ENCODE results near the gene DLGAP3.

The DLGAP3 gene

GRCh38 chr1:34858901-34859445, 70.5 kb downstream of the DLGAP3 start:
- Mint-ChIP-seq H3K27me3 (ENCODE audit: low read depth) (peaks cover 15% of the 10 kb centered on the region), H3K4me1 (peaks cover 24% of the 10 kb centered on the region), H3K36me3 (ENCODE audit: low read depth) (peaks cover 4% of the 10 kb centered on the region), H3K27ac (peak overlapping the region; percentile 47 to 84 (median 82)), H3K4me3 (peak overlapping the region; percentile 97 to 98 (median 98)), H3K9me3 (no peaks in the 10 kb centered on the region)
- no peak for TF ChIP-seq CTCF (IDR thresholded peaks at IDR 0.05; ENCODE audit: unreplicated experiment in 3 of 3)

GRCh38 chr1:34856697-34857096, 72.8 kb downstream of the DLGAP3 start:
- peaks cover 16% of the 10 kb centered on the region for H3K36me3 Mint-ChIP-seq (ENCODE audit: low read depth)
- H3K27me3 Mint-ChIP-seq (ENCODE audit: low read depth): peaks cover 2% of the 10 kb centered on the region
- peaks cover 24% of the 10 kb centered on the region for H3K4me1 Mint-ChIP-seq
- H3K9me3 Mint-ChIP-seq: no peaks in the 10 kb centered on the region
- no peak for TF ChIP-seq CTCF (IDR thresholded peaks at IDR 0.05; ENCODE audit: unreplicated experiment in 3 of 3)
- H3K27ac Mint-ChIP-seq: no peak overlapping the region
- H3K4me3 Mint-ChIP-seq: peak overlapping the region; percentile 17 to 60 (median 52)

- peak overlapping the region in 2 of 3 experiments; percentile 6 to 25 for H3K27ac Mint-ChIP-seq
- TF ChIP-seq CTCF (IDR thresholded peaks at IDR 0.05; ENCODE audit: unreplicated experiment in 3 of 3): peak; percentile 84 to 96 (median 90)
- H3K27me3 Mint-ChIP-seq (ENCODE audit: low read depth): no peaks in the 10 kb centered on the region
- peaks cover 39% of the 10 kb centered on the region for H3K36me3 Mint-ChIP-seq (ENCODE audit: low read depth)
- H3K9me3 Mint-ChIP-seq: no peaks in the 10 kb centered on the region
- no peak overlapping the region for H3K4me3 Mint-ChIP-seq
- peaks cover 5% of the 10 kb centered on the region for H3K4me1 Mint-ChIP-seq
These were observed 76.7 kb downstream of the DLGAP3 start for GRCh38 chr1:34852677-34853217.

GRCh38 chr1:34851431-34852105, 77.9 kb downstream of the DLGAP3 start:
- Mint-ChIP-seq H3K36me3 (ENCODE audit: low read depth) (peaks cover 39% of the 10 kb centered on the region), H3K4me3 (no peak overlapping the region), H3K27me3 (ENCODE audit: low read depth) (no peaks in the 10 kb centered on the region), H3K27ac (no peak overlapping the region), H3K9me3 (no peaks in the 10 kb centered on the region), H3K4me1 (no peaks in the 10 kb centered on the region)
- TF ChIP-seq CTCF (IDR thresholded peaks at IDR 0.05; ENCODE audit: unreplicated experiment in 3 of 3): no peak

- H3K27ac Mint-ChIP-seq: no peak overlapping the region
- H3K4me1 Mint-ChIP-seq: no peaks in the 10 kb centered on the region
- H3K9me3 Mint-ChIP-seq: no peaks in the 10 kb centered on the region
- TF ChIP-seq CTCF (IDR thresholded peaks at IDR 0.05; ENCODE audit: unreplicated experiment in 3 of 3): no peak
- H3K4me3 Mint-ChIP-seq: no peak overlapping the region
- H3K27me3 Mint-ChIP-seq (ENCODE audit: low read depth): no peaks in the 10 kb centered on the region
- peaks cover 36% of the 10 kb centered on the region for H3K36me3 Mint-ChIP-seq (ENCODE audit: low read depth)
These were observed 79.1 kb downstream of the DLGAP3 start for GRCh38 chr1:34850382-34850781.

All from nephron (organoid).